GM18858 (cell line): ENCODE measurements around the gene TMEM247.

Experiments used
- ATAC-seq: cut with Tn5 transposase; IDR thresholded peaks from one replicate; pipeline ENCODE4 v1.9.1; 2021; ENCODE audit not compliant: unreplicated experiment

TMEM247 gene

GRCh38 chr2:46479265-46479664, at the start of gene TMEM247:
Gene TMEM247, plus strand, starts transcription at chr2:46479565.
- ATAC-seq: no peak

- no peak for ATAC-seq
These were observed 49.0 kb upstream of the TMEM247 start for GRCh38 chr2:46430413-46430812.

GRCh38 chr2:46430992-46431391, 48.4 kb upstream of the TMEM247 start:
- ATAC-seq: no peak

GRCh38 chr2:46431481-46432235, 47.7 kb upstream of the TMEM247 start:
- ATAC-seq: no peak

GRCh38 chr2:46434851-46435273, 44.5 kb upstream of the TMEM247 start:
- no peak for ATAC-seq

GRCh38 chr2:46435353-46435752, 44.0 kb upstream of the TMEM247 start:
- no peak for ATAC-seq

GRCh38 chr2:46435796-46436360, 43.5 kb upstream of the TMEM247 start:
- no peak for ATAC-seq

GRCh38 chr2:46436800-46437199, 42.6 kb upstream of the TMEM247 start:
- no peak for ATAC-seq

- ATAC-seq: no peak
These were observed 41.3 kb upstream of the TMEM247 start for GRCh38 chr2:46438102-46438501.

GRCh38 chr2:46438794-46439193, 40.6 kb upstream of the TMEM247 start:
- ATAC-seq: no peak

GRCh38 chr2:46439582-46439981, 39.8 kb upstream of the TMEM247 start:
- ATAC-seq: no peak

- no peak for ATAC-seq
These were observed 37.3 kb upstream of the TMEM247 start for GRCh38 chr2:46441838-46442712.

GRCh38 chr2:46444732-46445131, 34.6 kb upstream of the TMEM247 start:
- ATAC-seq: no peak

- no peak for ATAC-seq
These were observed 33.8 kb upstream of the TMEM247 start for GRCh38 chr2:46445556-46445955.

- no peak for ATAC-seq
These were observed 32.3 kb upstream of the TMEM247 start for GRCh38 chr2:46446871-46447568.

- no peak for ATAC-seq
These were observed 31.7 kb upstream of the TMEM247 start for GRCh38 chr2:46447649-46448048.

- ATAC-seq: no peak
These were observed 31.3 kb upstream of the TMEM247 start for GRCh38 chr2:46448111-46448510.

GRCh38 chr2:46448641-46449040, 30.7 kb upstream of the TMEM247 start:
- ATAC-seq: no peak

GRCh38 chr2:46449700-46450099, 29.7 kb upstream of the TMEM247 start:
- ATAC-seq: no peak

GRCh38 chr2:46451131-46451711, 28.1 kb upstream of the TMEM247 start:
- no peak for ATAC-seq

GRCh38 chr2:46456789-46457188, 22.6 kb upstream of the TMEM247 start:
- ATAC-seq: no peak
